C4-2B (cell line): ENCODE data around the gene PSMG4.

Experiments used
- CTCF ChIP-seq: fragments of 450-650 bp; conservative IDR thresholded peaks from 2 replicates; pipeline ENCODE4 v1.5.1; 2017; ENCODE audit warnings: mild to moderate bottlenecking
- ZFX ChIP-seq: fragments of 450-650 bp; IDR thresholded peaks from 2 replicates; pipeline ENCODE4 v1.6.1; 2017

DNA sequence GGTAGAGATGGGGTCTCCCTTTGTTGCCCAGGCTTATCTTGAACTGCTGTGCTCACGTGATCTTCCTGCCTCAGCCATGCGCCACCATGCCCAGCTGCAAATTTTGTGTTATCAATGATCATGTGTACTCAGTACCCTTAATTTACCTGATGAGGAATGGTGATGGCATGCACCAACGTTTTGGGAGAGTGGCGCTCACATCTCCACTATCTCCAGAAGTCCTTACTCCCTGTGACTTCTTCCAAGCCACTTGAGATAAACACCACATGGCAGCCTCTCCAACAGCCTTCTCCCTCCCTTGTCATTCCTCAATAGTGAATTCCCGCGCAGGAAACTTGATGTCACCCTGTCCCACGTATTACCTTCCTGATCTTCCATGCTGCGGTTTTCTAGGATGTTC is 58.1 kb downstream of the PSMG4 start:
- no peak for TF ChIP-seq CTCF
- no peak for TF ChIP-seq ZFX
